ENCODE results near the gene PIGH.
"Not testable (repeated sequence)": the region's sequence is repeated elsewhere in the genome, so short reads cannot be mapped to it uniquely, and the experiment has no call there.

Gene PIGH

DNA sequence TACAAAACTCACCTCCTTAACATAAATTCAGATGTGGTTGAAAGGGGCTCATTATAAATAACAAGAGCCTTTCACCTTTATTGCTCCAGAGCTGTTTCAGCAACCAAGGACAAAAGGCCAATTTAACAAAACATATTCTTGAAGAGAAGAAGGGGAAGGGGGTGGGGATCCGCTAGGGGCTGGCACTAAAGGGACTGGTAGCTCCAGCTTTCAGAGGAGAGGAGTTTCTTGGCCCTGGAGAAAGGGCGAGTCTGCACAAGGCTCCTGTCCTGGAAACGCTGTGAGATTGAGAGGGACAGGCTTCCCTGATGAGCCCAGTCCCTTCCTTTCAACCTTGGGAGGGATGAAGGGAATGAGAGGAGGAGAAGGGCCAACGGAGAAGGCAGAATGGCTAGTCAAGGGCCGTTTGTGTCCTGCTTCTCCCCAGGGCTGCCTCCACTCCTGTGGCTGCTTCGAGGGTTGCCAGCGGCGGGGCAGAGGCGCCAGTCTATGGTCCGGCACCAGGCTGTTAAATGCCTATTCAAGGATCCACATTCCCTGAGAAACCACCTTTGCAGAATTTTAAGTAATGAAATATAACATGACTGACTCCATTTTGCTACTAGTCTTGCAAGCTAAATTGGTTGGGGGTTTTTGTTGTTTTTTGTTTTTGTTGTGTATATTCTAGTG lies 9.7 kb upstream of the PIGH start:
- DNase-seq (ENCODE audit: low read depth) = no peak

DNA sequence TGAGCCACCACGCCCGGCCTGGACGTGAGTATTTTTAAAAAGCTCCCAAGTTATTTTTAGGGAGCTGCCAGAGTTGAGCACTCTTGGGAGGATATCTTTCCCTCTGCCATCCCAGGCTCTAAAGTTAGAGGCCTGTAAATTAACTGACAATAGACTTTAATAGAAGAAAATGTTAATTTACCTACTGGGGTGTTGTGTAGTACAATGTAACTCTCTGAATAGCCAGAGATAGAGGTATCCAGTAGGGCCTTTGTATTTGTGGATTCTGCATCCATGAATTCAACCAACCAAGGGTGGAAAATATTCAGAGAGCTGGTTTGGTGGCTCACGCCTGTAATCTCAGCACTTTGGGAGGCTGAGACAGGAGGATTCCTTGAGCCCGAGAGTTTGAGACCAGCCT lies 7.6 kb upstream of the PIGH start:
- DNase-seq (ENCODE audit: low read depth) = no peak

GRCh38 chr14:67602995-67603545 lies 3.0 kb upstream of the PIGH start:
- no peak for DNase-seq (ENCODE audit: low read depth)

GRCh38 chr14:67602076-67602475 lies 2.0 kb upstream of the PIGH start:
- DNase-seq (ENCODE audit: low read depth) = no peak

DNA sequence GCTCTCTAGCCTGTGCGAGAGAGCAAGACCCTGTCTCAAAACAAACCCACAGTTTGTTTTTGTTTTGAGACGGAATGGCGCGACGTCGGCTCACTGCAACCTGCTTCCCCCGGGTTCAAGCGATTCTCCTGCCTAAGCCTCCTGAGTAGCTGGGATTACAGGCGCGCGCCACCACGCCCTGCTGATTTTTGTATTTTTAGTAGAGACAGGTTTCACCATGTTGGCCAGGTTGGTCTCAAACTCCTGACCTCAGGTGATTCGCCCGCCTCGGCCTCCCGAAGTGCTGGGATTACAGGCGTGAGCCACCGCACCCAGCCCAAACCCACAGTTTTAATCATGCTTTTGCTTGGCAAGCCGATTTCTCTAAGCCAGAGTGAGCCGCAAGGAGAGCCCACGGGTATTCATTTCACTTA lies 500 bp upstream of the PIGH start:
- not testable (repeated sequence) for DNase-seq (ENCODE audit: low read depth)

GRCh38 chr14:67595392-67595791 lies 4.7 kb downstream of the PIGH start:
- no peak for DNase-seq (ENCODE audit: low read depth)

DNA sequence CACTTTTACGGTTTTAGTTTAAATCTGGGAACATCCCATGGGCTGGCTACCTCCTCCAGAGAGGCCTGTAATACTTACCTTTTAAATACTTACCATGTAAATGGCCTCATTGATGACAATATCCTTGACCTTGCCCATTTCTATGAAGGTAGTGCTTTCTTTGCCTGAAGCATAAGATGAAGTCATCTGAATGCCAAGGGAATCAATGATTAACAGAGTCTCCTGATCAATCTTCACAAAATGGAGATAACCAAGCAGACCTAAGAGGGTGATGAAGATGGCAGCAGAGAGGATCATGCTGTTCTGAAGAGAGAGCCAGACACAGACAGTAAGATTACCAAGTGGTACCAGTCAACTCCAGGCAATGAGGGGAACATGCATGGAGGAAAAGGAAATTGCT lies 6.4 kb downstream of the PIGH start:
- DNase-seq (ENCODE audit: low read depth) = not testable (repeated sequence)

- no peak for DNase-seq (ENCODE audit: low read depth)
Observed at GRCh38 chr14:67589204-67589770, 10.8 kb downstream of the PIGH start.

GRCh38 chr14:67586369-67586768 lies 13.7 kb downstream of the PIGH start:
- no peak for DNase-seq (ENCODE audit: low read depth)

DNA sequence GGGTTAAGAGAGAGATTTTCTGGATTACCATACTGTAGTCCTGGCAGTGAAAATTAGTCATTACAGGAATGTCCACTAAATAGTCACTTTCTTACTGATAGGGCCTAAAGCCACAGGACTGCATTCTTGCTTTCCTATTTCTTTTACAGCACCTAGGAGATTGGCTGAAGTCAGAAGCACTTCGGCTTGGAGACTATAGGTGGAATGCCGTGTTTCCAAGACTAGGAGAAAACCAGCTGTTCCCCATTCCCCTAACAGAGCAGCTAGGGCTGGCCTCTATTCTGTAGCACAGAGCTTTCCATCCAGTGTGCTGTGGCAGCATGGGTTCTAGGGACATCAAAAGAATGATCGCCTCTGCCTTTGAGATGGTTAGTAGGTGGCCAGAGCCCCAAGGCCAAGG lies 15.1 kb downstream of the PIGH start:
- DNase-seq (ENCODE audit: low read depth) = no peak

DNA sequence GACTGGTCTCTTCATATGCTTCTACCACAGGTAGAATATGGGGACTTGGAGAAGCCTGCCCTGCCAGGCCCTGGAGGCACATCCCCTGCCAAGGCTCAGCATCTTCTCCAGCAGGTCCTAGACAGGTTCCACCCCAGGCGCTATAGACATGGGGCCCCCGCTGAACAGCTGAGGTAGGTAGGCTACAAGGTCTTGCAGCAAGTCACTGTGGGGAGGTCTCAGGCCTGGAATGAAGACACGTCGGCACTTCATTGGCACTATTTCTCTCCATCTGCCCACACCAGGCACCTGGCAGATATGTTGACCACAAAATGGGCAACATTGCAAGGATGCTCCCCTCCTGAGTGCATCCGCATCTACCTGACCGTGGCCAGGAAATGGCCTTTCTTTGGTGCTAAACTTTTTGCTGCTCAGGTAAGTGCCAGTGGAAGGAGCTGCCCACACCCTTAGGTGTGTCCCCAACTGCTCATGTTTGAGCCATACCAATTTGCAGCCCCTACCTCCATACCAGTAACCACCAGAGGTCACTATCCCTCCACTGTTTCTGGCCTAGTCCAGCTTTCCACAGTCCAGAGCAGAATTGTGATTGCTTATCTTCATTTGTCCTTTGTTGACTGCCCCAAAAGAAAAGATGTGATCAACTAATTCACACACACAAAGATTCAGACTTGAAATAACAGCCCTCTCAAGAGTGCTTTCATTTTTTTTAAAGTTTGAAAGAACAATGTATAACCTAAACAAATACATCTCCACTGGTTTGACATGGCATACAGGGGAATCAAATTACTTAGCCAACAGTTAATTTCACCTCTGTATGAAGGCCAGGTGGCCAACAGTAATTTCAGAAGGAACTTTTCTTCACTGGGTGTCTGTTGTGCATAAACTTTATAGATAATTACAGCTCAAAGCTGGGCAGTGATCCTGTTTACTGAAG lies 16.1 kb downstream of the PIGH start:
- DNase-seq (ENCODE audit: low read depth) = peak; percentile 21

GRCh38 chr14:67582061-67582460 lies 18.0 kb downstream of the PIGH start:
- DNase-seq (ENCODE audit: low read depth) = no peak

- DNase-seq (ENCODE audit: low read depth) = no peak
Observed at GRCh38 chr14:67581643-67582042, 18.4 kb downstream of the PIGH start.

GRCh38 chr14:67580336-67581171 lies 19.5 kb downstream of the PIGH start:
- no peak for DNase-seq (ENCODE audit: low read depth)

DNA sequence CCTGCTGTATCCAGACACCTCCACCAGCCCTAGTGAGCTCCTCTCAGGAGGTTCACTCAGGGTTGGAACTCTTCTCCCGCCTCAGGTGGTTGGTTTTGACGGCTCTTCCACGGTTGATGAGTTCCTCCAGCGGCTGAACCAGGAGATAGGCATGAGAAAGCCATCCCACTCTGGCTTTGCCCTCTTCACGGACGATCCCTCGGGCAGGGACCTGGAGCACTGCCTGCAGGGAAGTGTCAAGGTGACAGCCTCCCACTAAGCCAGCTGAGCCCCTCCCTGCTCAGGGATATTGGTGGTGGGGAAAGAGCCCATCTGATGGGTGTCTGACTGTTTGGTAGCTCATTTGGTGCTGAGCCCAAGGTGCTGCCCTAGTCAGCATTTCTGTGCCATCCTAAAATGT lies 20.4 kb downstream of the PIGH start:
- no peak for DNase-seq (ENCODE audit: low read depth)

DNA sequence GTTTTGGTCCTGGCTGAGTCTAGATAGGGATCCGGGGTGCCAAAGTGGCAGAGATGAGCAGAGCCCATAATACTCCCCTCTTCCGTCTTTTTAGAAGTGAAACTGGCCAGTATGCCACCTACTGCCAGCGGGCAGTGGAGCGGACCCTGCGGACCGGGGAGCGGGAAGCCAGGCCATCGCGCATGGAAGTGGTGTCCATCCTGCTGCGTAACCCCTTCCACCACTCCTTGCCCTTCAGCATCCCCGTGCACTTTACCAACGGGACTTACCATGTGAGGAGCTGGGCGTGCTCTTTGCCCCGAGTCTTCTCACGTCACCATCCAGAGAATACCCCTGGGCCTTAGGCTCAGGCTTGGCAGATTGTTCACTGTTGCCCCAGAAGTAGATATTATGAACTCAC lies 21.0 kb downstream of the PIGH start:
- DNase-seq (ENCODE audit: low read depth) = no peak

- no peak for DNase-seq (ENCODE audit: low read depth)
Observed at GRCh38 chr14:67577909-67578749, 21.9 kb downstream of the PIGH start.

DNA sequence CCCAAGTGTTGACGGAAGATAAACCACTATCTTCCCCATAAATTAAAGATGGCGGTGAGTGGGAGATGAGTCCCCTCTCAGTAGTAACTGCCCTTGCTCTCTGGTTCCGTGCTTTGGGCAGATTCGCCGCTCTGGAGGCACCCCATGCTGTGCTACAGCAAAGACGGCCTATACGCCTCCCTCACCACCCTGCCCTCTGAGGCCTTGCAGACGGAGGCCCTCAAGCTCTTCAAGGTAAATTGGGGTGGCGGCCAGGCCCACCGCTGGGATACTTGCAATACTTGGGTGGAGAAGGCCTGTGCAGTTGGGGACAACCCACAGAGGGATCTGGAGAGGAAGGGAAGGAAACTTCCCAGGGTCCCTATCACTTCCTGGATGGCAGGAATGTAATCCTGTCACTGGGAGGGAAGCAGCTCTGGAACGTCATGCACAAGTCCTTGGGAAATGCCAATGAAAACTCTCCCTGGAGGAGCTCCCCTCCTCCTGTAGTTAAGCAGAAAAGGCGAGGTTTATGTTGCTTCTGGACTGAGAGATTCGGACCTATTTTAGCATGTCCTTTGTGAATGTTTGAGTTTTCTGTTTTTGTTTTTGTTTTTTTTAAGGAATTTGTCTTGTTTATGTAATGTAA lies 22.8 kb downstream of the PIGH start:
- DNase-seq (ENCODE audit: low read depth) = no peak

- DNase-seq (ENCODE audit: low read depth) = no peak
Observed at GRCh38 chr14:67576216-67576955, 23.7 kb downstream of the PIGH start.

GRCh38 chr14:67575684-67576083 lies 24.4 kb downstream of the PIGH start:
- DNase-seq (ENCODE audit: low read depth) = no peak

All from GM04504 (cell line).